GM19395 (cell line): ENCODE data around the gene RREB1.

Experiments used
- ATAC-seq: cut with Tn5 transposase; IDR thresholded peaks from one replicate; pipeline ENCODE4 v1.9.1; 2021; ENCODE audit warnings: mild to moderate bottlenecking, moderate library complexity; ENCODE audit not compliant: unreplicated experiment

The RREB1 gene

GRCh38 chr6:7100072-7100752 is 7.5 kb upstream of the RREB1 start:
- peak; percentile 80 for ATAC-seq

GRCh38 chr6:7100753-7101081 is 7.0 kb upstream of the RREB1 start:
- no peak for ATAC-seq

GRCh38 chr6:7101290-7101689 is 6.5 kb upstream of the RREB1 start:
- ATAC-seq = no peak

- no peak for ATAC-seq
Measured at GRCh38 chr6:7104752-7105151, 3.0 kb upstream of the RREB1 start.

- no peak for ATAC-seq
Measured at GRCh38 chr6:7106215-7106751, 1.5 kb upstream of the RREB1 start.

GRCh38 chr6:7106752-7107577 is 796 bp upstream of the RREB1 start:
- ATAC-seq = peak; percentile 52

GRCh38 chr6:7108196-7108963 is 619 bp downstream of the RREB1 start:
- peak; percentile 13 for ATAC-seq

GRCh38 chr6:7108964-7109836 is 1.4 kb downstream of the RREB1 start:
- ATAC-seq = no peak

- no peak for ATAC-seq
Measured at GRCh38 chr6:7110092-7110792, 2.5 kb downstream of the RREB1 start.

GRCh38 chr6:7111095-7111690 is 3.4 kb downstream of the RREB1 start:
- no peak for ATAC-seq

- ATAC-seq = no peak
Measured at GRCh38 chr6:7112171-7112570, 4.4 kb downstream of the RREB1 start.

- no peak for ATAC-seq
Measured at GRCh38 chr6:7112741-7113313, 5.1 kb downstream of the RREB1 start.

- ATAC-seq = no peak
Measured at GRCh38 chr6:7114744-7115458, 7.1 kb downstream of the RREB1 start.

- ATAC-seq = no peak
Measured at GRCh38 chr6:7115543-7116231, 7.9 kb downstream of the RREB1 start.

- no peak for ATAC-seq
Measured at GRCh38 chr6:7119272-7119801, 11.6 kb downstream of the RREB1 start.

- no peak for ATAC-seq
Measured at GRCh38 chr6:7121700-7122241, 14.0 kb downstream of the RREB1 start.

GRCh38 chr6:7122684-7123083 is 14.9 kb downstream of the RREB1 start:
- no peak for ATAC-seq
